ENCODE data around the gene PTPRJ. TPM values are rescaled to one million over a fixed set of nuclear protein-coding genes. Genes with fewer than 3 reads are reported as not detected.

Gene PTPRJ
- total RNA-seq, 1 experiment from 2014 or later, result 11.0 TPM

DNA sequence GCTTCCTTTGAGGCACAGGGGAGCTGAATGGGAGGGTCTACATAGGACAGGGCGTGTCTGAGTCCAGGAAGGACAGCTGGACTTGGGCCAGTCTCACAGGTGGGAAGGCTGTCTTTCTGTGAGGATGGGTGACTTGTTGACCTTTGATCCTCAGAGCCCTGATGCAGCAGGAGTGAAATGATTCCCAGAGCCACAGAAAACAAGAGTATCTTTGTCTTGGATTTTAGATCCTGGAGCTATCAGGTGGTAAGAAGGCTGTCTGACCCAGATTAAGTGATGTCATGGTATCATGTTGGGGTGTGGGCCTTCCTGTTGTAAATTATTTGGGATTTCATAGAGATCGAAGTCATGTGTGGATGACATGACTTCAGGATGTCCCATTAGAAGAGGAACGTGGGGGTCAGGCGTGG is 15.0 kb downstream of the PTPRJ start:
- ChIA-PET CTCF (no interaction called here), POLR2A (no interaction called here)
- TF ChIP-seq, protein P1, sequence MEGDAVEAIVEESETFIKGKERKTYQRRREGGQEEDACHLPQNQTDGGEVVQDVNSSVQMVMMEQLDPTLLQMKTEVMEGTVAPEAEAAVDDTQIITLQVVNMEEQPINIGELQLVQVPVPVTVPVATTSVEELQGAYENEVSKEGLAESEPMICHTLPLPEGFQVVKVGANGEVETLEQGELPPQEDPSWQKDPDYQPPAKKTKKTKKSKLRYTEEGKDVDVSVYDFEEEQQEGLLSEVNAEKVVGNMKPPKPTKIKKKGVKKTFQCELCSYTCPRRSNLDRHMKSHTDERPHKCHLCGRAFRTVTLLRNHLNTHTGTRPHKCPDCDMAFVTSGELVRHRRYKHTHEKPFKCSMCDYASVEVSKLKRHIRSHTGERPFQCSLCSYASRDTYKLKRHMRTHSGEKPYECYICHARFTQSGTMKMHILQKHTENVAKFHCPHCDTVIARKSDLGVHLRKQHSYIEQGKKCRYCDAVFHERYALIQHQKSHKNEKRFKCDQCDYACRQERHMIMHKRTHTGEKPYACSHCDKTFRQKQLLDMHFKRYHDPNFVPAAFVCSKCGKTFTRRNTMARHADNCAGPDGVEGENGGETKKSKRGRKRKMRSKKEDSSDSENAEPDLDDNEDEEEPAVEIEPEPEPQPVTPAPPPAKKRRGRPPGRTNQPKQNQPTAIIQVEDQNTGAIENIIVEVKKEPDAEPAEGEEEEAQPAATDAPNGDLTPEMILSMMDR (IDR thresholded peaks at IDR 0.05; ENCODE audit: insufficient read depth in 1 of 2, low read depth in 1 of 2, low read length in 1 of 2, severe bottlenecking in 1 of 2, unreplicated experiment in 1 of 2), result no peak
- Mint-ChIP-seq H3K4me3 (ENCODE audit: unreplicated experiment) (no peak overlapping the region), H3K27ac (ENCODE audit: unreplicated experiment) (peak overlapping the region; percentile 48), H3K4me1 (ENCODE audit: low read depth, unreplicated experiment) (peaks cover 23% of the 10 kb centered on the region), H3K9me3 (ENCODE audit: unreplicated experiment) (no peaks in the 10 kb centered on the region), H3K27me3 (ENCODE audit: insufficient read depth, unreplicated experiment) (no peaks in the 10 kb centered on the region), H3K36me3 (ENCODE audit: insufficient read depth, unreplicated experiment) (peaks cover 16% of the 10 kb centered on the region)
- Histone ChIP-seq H3K4me3 (ENCODE audit: low read depth, low read length) (no peak overlapping the region), H3K27me3 (replicated peaks; ENCODE audit: control insufficient read depth, insufficient read depth, low read length) (no peaks in the 10 kb centered on the region), H3K4me1 (peaks cover 58% of the 10 kb centered on the region), H3K36me3 (ENCODE audit: control insufficient read depth, insufficient read depth, low read length) (no peaks in the 10 kb centered on the region), H3K9me3 (no peaks in the 10 kb centered on the region)
- DNase-seq, result no peak
- intact Hi-C loops (cut with micrococcal nuclease; ENCODE audit: unreplicated experiment), result no loop called here
- BruUV-seq (replicated peaks), result no TSS peak

DNA sequence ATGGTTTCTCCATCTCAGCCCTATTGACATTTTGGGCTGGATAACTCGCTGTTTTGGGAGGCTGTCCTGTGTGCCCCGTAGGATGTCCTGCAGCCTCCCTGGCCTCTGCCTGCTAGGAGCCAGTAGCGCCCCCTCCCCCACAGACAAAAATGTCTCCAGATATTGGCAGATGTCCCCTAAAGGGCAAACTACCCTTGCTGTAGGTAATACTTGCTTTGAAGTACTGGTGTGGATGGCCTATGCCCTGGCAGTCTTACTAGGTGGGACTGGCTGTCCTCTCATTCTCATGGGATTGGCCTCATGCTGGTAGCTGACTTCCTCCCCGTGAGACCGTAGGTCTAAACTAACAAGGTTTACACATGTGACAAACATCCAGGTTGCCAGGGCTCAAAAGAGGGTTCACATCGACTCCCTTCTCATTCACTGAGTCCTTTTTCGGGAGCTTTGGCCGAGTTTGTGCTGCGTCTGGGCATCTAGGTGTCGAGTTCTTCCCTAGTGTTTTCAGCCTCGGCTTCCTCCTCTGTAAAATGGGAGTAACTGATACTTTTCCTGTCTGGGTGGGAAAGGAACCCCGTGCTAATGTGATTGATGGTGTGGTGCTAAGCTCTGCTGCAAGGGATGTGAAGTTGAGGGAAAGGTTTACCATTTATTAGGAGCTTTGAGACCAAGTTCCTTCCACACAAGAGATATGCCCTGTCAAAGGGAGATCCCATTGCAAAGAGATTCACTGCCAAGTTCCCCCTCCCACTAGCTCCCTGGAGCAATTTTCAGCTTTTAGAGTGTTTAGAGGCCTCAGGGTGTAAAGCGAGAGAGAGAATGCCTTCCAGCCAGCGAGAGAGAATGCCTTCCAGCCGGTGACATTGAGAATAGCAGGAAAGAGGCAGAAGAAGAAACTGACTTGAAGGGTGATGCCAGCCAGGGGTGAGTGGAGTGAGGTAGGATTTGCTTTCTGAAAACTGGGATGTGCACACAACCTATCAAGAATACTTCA is 17.0 kb downstream of the PTPRJ start:
- BruUV-seq (replicated peaks), result no TSS peak
- Mint-ChIP-seq H3K9me3 (ENCODE audit: unreplicated experiment) (no peaks in the 10 kb centered on the region), H3K27ac (ENCODE audit: unreplicated experiment) (peak overlapping the region; percentile 90), H3K4me3 (ENCODE audit: unreplicated experiment) (no peak overlapping the region), H3K36me3 (ENCODE audit: insufficient read depth, unreplicated experiment) (peaks cover 29% of the 10 kb centered on the region), H3K4me1 (ENCODE audit: low read depth, unreplicated experiment) (peaks cover 29% of the 10 kb centered on the region), H3K27me3 (ENCODE audit: insufficient read depth, unreplicated experiment) (no peaks in the 10 kb centered on the region)
- no peaks in the 10 kb centered on the region for H3K27me3 ChIP-seq (replicated peaks; ENCODE audit: control insufficient read depth, insufficient read depth, low read length)
- H3K4me3 ChIP-seq (ENCODE audit: low read depth, low read length), result no peak overlapping the region
- ChIA-PET POLR2A (no interaction called here), CTCF (interaction anchor here (0.5 to 1.4 kb wide), 2 partner anchors 63 to 213 kb away, joined by 3 read pairs; no protein-coding TSS in a partner anchor)
- DNase-seq, result no peak
- intact Hi-C loops (cut with micrococcal nuclease; ENCODE audit: unreplicated experiment), result loop anchor here (1.0 to 2.0 kb wide), 2 partner anchors 17 to 53 kb away; partner anchors contain the start of gene PTPRJ
- TF ChIP-seq, protein P1 (IDR thresholded peaks at IDR 0.05; ENCODE audit: insufficient read depth in 1 of 2, low read depth in 1 of 2, low read length in 1 of 2, severe bottlenecking in 1 of 2, unreplicated experiment in 1 of 2), result no peak
- H3K9me3 ChIP-seq, result no peaks in the 10 kb centered on the region
- H3K4me1 ChIP-seq, result peaks cover 48% of the 10 kb centered on the region
- H3K36me3 ChIP-seq (ENCODE audit: control insufficient read depth, insufficient read depth, low read length), result no peaks in the 10 kb centered on the region

DNA sequence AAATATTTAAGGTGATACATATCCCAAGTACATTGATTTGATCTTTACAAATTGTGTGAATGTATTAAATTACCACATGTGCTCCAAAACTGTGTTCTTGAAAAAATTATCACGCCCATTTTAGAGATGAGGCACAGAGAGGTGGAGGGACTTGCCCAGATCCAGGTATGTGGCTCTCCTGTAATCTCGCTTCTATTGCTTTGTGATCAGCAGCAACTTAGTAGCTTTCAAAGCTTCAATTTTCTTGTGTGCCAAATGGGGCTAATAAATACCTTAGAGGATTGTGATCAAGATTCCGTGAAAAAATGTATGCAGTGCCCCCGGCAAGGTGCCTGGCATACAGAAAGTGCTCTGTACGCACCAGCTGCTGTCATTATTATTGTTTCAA is 18.0 kb downstream of the PTPRJ start:
- no peak for DNase-seq
- peaks cover 45% of the 10 kb centered on the region for H3K4me1 ChIP-seq
- H3K9me3 ChIP-seq, result no peaks in the 10 kb centered on the region
- no peaks in the 10 kb centered on the region for H3K27me3 ChIP-seq (replicated peaks; ENCODE audit: control insufficient read depth, insufficient read depth, low read length)
- CTCF ChIA-PET, result interaction anchor here (0.5 to 1.4 kb wide), 4 partner anchors 64 to 436 kb away, joined by 3 to 11 read pairs (median 4); no protein-coding TSS in a partner anchor
- H3K4me3 Mint-ChIP-seq (ENCODE audit: unreplicated experiment), result peak overlapping the region; percentile 14
- no TSS peak for BruUV-seq (replicated peaks)
- H3K4me1 Mint-ChIP-seq (ENCODE audit: low read depth, unreplicated experiment), result peaks cover 29% of the 10 kb centered on the region
- POLR2A ChIA-PET, result interaction anchor here (0.6 to 1.5 kb wide), 4 partner anchors 19 to 82 kb away, joined by 3 to 8 read pairs (median 4); partner anchors contain the start of gene PTPRJ
- peaks cover 29% of the 10 kb centered on the region for H3K36me3 Mint-ChIP-seq (ENCODE audit: insufficient read depth, unreplicated experiment)
- no peak overlapping the region for H3K4me3 ChIP-seq (ENCODE audit: low read depth, low read length)
- no peaks in the 10 kb centered on the region for H3K9me3 Mint-ChIP-seq (ENCODE audit: unreplicated experiment)
- TF ChIP-seq, protein P1 (IDR thresholded peaks at IDR 0.05; ENCODE audit: insufficient read depth in 1 of 2, low read depth in 1 of 2, low read length in 1 of 2, severe bottlenecking in 1 of 2, unreplicated experiment in 1 of 2), result no peak
- peak overlapping the region; percentile 90 for H3K27ac Mint-ChIP-seq (ENCODE audit: unreplicated experiment)
- intact Hi-C loops (cut with micrococcal nuclease; ENCODE audit: unreplicated experiment), result loop anchor here (1.0 to 2.0 kb wide), 2 partner anchors 18 to 52 kb away; partner anchors contain the start of gene PTPRJ
- no peaks in the 10 kb centered on the region for H3K36me3 ChIP-seq (ENCODE audit: control insufficient read depth, insufficient read depth, low read length)
- no peaks in the 10 kb centered on the region for H3K27me3 Mint-ChIP-seq (ENCODE audit: insufficient read depth, unreplicated experiment)

All from Caco-2 (cell line).